Keratinocyte (primary cell): ENCODE results near the gene CCDC137. TPM values are rescaled to one million over a fixed set of nuclear protein-coding genes. Genes with fewer than 3 reads are reported as not detected.
A peak's percentile ranks its signal among the peaks of the same experiment; 100 is the strongest.

Experiments used
- DNase-seq: peaks from one replicate; pipeline ENCODE4 v3.0.0-alpha.2; 2011; ENCODE audit warnings: low read depth, missing footprints, low spot score
- FAIRE-seq: peaks from 2 replicates; lab custom pipeline; 2011; peaks lifted over from hg19 to GRCh38; lab: Jason Lieb, UNC
- H2AFZ ChIP-seq: 2 replicates; pipeline ENCODE4 v1.6.0; 2012; ENCODE audit warnings: low read length, control low read depth, inconsistent platforms; ENCODE audit not compliant: control insufficient read depth
- H3K27ac ChIP-seq: 2 replicates; pipeline ENCODE4 v1.5.1; 2011; ENCODE audit warnings: low read length; ENCODE audit not compliant: control insufficient read depth, insufficient read depth
- H3K27me3 ChIP-seq: 3 replicates; pipeline ENCODE4 v1.6.0; 2011; ENCODE audit warnings: low read length; ENCODE audit not compliant: control insufficient read depth, insufficient read depth; ENCODE audit errors: extremely low read depth
- H3K36me3 ChIP-seq, 2 experiments: 2 replicates in 1 of 2; 3 replicates in 1 of 2; pipeline ENCODE4 v1.5.1; 2011; ENCODE audit warnings: low read length in 2 of 2, mild to moderate bottlenecking in 1 of 2; ENCODE audit not compliant: control insufficient read depth in 2 of 2, insufficient read depth in 2 of 2; ENCODE audit errors: extremely low read depth in 1 of 2
- H3K4me1 ChIP-seq: 3 replicates; pipeline ENCODE4 v1.5.1; 2011; ENCODE audit warnings: low read length; ENCODE audit not compliant: control insufficient read depth, insufficient read depth; ENCODE audit errors: extremely low read depth
- H3K4me2 ChIP-seq: 3 replicates; pipeline ENCODE4 v1.6.0; 2011; ENCODE audit warnings: low read depth, low read length; ENCODE audit not compliant: control insufficient read depth, insufficient read depth; ENCODE audit errors: extremely low read depth
- H3K4me3 ChIP-seq, 3 experiments: fragments of 200-600 bp in 1 of 3; sonication (generic) in 1 of 3; 2 replicates in 2 of 3; 3 replicates in 1 of 3; pipeline ENCODE4 v1.5.1; 2011 to 2016; ENCODE audit warnings: low read length in 3 of 3, mild to moderate bottlenecking in 3 of 3, control low read depth in 2 of 3, inconsistent platforms in 1 of 3, low read depth in 1 of 3, mixed read lengths in 1 of 3, mixed run types in 1 of 3, moderate library complexity in 1 of 3; ENCODE audit not compliant: control insufficient read depth in 2 of 3, insufficient read depth in 2 of 3; ENCODE audit errors: extremely low read depth in 1 of 3
- H3K79me2 ChIP-seq: 2 replicates; pipeline ENCODE4 v1.6.0; 2012; ENCODE audit warnings: low read length; ENCODE audit not compliant: control insufficient read depth, insufficient read depth
- H3K9ac ChIP-seq: 3 replicates; pipeline ENCODE4 v1.6.0; 2011; ENCODE audit warnings: low read length; ENCODE audit not compliant: control insufficient read depth, insufficient read depth; ENCODE audit errors: extremely low read depth
- H3K9me1 ChIP-seq: 3 replicates; pipeline ENCODE4 v1.6.0; 2011; ENCODE audit warnings: low read length; ENCODE audit not compliant: control insufficient read depth, insufficient read depth; ENCODE audit errors: extremely low read depth
- H3K9me3 ChIP-seq: 2 replicates; pipeline ENCODE4 v1.5.1; 2012; ENCODE audit warnings: low read depth, low read length; ENCODE audit not compliant: control insufficient read depth
- H4K20me1 ChIP-seq: 3 replicates; pipeline ENCODE4 v1.6.0; 2011; ENCODE audit warnings: low read length; ENCODE audit not compliant: control insufficient read depth, insufficient read depth; ENCODE audit errors: extremely low read depth
- EZH2 ChIP-seq: IDR thresholded peaks from one replicate; pipeline ENCODE4 v1.6.1; 2012; ENCODE audit warnings: inconsistent platforms, mild to moderate bottlenecking, low read length, moderate library complexity
- dilution Hi-C: fragments of 300-500 bp; cut with MboI; formaldehyde crosslinking; loops from one replicate; pipeline ENCODE4 v1.7.0; 2020; ENCODE audit warnings: low sequenced_read_pairs; ENCODE audit not compliant: extremely low pct_ligation_motif_present
- polyA plus RNA-seq, 5 experiments: library from polyadenylated mRNA; depleted of rRNA in 3 of 5; stranded (reverse) in 3 of 5; stranded (forward) in 1 of 5; unstranded in 1 of 5; fragments of >200 nt; gene quantifications; 1 replicate in 1 of 5; 2 replicates in 3 of 5; 3 replicates in 1 of 5; pipeline versions ENCODE4 v1.2.1 to v1.2.3, GENCODE V29; 2011 to 2012; ENCODE audit warnings: missing spikeins in 2 of 5, low read depth in 1 of 5, low replicate concordance in 1 of 5
- TF ChIP-seq, protein P1 (sequence below), 3 experiments: IDR thresholded peaks in 1 of 3; conservative IDR thresholded peaks in 1 of 3; optimal IDR thresholded peaks in 1 of 3; 2 replicates in 2 of 3; 3 replicates in 1 of 3; pipeline versions ENCODE3 to v1.5.1; 2011; ENCODE audit warnings: low read length in 3 of 3, mild to moderate bottlenecking in 3 of 3, moderate library complexity in 2 of 3, control low read depth in 1 of 3, inconsistent platforms in 1 of 3; ENCODE audit not compliant: insufficient read depth in 2 of 3; ENCODE audit errors: extremely low read depth in 1 of 3

CCDC137 gene
- polyA plus RNA-seq, 1 donor (not counting 4 experiments of a cell fraction or from before 2014, with no cell fraction given): 15.4 TPM

DNA sequence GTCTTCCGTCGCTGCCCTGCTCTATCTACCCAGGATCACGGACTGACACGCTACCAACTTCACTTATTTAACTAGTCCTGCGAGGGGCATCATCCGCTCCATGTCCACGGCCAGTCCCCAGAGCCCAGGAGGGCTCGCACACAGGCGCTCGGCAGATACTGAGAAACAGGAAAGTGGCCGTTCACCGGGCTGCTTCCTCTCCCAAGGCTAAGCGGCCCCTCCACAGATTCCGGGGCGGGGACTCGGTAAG, 520 bp upstream of the CCDC137 start:
- Histone ChIP-seq H3K36me3 (peaks cover 17 to 32% of the 10 kb centered on the region in 2 experiments), H3K4me3 (peak overlapping the region; percentile 74 to 89 (median 83)), H3K27ac (peak overlapping the region; percentile 79), H4K20me1 (no peaks in the 10 kb centered on the region), H3K9me1 (no peaks in the 10 kb centered on the region), H3K4me1 (peaks cover 25% of the 10 kb centered on the region), H2AFZ (peak overlapping the region; percentile 64), H3K27me3 (no peaks in the 10 kb centered on the region), H3K9ac (peak overlapping the region; percentile 92), H3K4me2 (peak overlapping the region; percentile 93), H3K9me3 (no peaks in the 10 kb centered on the region), H3K79me2 (peaks cover 44% of the 10 kb centered on the region)
- DNase-seq (no peak), FAIRE-seq (no peak)
- dilution Hi-C loops: no loop called here
- TF ChIP-seq, protein P1, sequence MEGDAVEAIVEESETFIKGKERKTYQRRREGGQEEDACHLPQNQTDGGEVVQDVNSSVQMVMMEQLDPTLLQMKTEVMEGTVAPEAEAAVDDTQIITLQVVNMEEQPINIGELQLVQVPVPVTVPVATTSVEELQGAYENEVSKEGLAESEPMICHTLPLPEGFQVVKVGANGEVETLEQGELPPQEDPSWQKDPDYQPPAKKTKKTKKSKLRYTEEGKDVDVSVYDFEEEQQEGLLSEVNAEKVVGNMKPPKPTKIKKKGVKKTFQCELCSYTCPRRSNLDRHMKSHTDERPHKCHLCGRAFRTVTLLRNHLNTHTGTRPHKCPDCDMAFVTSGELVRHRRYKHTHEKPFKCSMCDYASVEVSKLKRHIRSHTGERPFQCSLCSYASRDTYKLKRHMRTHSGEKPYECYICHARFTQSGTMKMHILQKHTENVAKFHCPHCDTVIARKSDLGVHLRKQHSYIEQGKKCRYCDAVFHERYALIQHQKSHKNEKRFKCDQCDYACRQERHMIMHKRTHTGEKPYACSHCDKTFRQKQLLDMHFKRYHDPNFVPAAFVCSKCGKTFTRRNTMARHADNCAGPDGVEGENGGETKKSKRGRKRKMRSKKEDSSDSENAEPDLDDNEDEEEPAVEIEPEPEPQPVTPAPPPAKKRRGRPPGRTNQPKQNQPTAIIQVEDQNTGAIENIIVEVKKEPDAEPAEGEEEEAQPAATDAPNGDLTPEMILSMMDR (optimal IDR thresholded peaks at IDR 0.05 in 1 of 3, IDR thresholded peaks at IDR 0.05 in 1 of 3, conservative IDR thresholded peaks at IDR 0.05 in 1 of 3; ENCODE audit: extremely low read depth in 1 of 3, insufficient read depth in 2 of 3, low read length in 3 of 3): no peak
- no peak for TF ChIP-seq EZH2

DNA sequence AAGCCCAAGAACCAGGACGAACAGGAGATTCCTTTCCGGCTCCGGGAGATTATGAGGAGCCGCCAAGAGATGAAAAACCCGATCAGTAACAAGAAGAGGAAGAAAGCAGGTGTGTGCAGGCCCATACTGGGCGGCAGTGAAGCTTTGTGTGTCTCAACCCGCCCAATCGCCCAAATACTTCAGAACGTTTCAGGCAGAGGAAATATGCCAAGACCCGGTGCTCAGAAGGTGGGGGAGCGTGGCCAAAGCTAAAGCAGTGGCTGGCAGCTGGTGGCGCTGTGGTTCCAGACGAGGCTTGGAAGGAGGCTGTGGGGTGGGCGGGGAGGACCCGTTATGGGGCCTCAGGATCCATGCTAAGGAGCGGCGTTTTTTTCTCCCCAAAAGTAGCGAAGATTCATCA, 1.2 kb downstream of the CCDC137 start:
- Histone ChIP-seq H3K4me1 (peaks cover 25% of the 10 kb centered on the region), H3K36me3 (peaks cover 28 to 48% of the 10 kb centered on the region in 2 experiments), H4K20me1 (no peaks in the 10 kb centered on the region), H3K27me3 (no peaks in the 10 kb centered on the region), H3K9ac (peak overlapping the region; percentile 69), H3K9me3 (no peaks in the 10 kb centered on the region), H3K4me3 (peak overlapping the region; percentile 68 to 83 (median 74)), H3K9me1 (no peaks in the 10 kb centered on the region), H3K79me2 (peaks cover 50% of the 10 kb centered on the region), H3K4me2 (peak overlapping the region; percentile 93), H2AFZ (peak overlapping the region; percentile 13), H3K27ac (peak overlapping the region; percentile 60)
- FAIRE-seq (no peak), DNase-seq (no peak)
- dilution Hi-C loops: no loop called here
- TF ChIP-seq EZH2: no peak
- TF ChIP-seq, protein P1 (optimal IDR thresholded peaks at IDR 0.05 in 1 of 3, IDR thresholded peaks at IDR 0.05 in 1 of 3, conservative IDR thresholded peaks at IDR 0.05 in 1 of 3; ENCODE audit: extremely low read depth in 1 of 3, insufficient read depth in 2 of 3, low read length in 3 of 3): peak in 2 of 3 experiments; percentile 71 to 85
